ENCODE results near the gene TRIM26. TPM values are rescaled to one million over a fixed set of nuclear protein-coding genes. Genes with fewer than 3 reads are reported as not detected.
A peak's percentile ranks its signal among the peaks of the same experiment; 100 is the strongest.

The TRIM26 gene
- total RNA-seq, 1 donor from 2014 or later = 48.1 TPM

DNA sequence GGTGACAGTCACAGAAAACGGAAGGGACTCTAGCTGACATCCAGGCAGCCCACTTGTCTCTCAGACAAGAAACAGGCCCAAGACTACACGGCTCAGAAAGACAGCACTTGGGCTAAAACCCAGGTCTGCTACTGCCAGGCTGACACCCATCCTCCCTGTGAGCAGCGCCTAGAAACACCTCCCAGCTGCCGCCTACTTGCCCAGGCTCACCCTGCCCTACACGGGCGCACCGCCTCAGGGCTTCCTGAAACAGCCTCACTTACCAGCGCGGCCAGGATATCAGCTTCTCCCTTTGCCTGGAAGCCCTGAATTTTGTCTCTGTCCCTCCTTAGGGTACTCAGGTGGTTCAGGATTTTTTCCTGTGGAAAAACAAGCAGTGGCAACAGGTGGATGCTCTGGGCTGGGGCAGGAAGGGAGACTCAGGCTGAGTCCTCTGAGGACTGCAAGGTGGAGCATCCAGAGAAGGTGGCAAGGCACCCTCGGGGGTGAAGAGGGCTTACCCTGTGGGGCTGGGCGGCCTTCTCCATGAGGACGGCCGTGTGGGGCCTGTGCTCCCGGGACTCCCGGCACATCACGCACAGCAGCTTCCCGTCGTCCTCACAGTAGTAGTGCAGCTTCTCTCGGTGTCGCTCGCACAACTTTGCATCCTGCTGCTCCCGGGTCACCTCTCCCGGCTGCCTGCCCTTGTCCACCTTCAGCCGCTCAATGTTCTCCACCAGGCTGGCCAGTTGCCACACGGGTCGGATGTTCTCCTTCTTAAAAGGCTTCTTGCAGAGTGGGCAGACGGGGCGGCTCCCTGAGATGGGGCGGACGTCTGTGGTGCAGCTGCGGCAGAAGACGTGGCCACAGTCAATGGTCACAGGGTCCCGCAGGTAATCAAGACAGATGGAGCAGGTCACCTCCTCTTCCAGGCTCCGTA is 14.8 kb downstream of the TRIM26 start:
- Histone ChIP-seq H3K27ac (no peak overlapping the region), H3K27me3 (no peaks in the 10 kb centered on the region), H3K4me3 (no peak overlapping the region), H3K36me3 (peaks cover 71% of the 10 kb centered on the region), H3K9me3 (no peaks in the 10 kb centered on the region), H3K4me1 (peaks cover 16% of the 10 kb centered on the region)
- no peak for DNase-seq
- TF ChIP-seq, protein P1, sequence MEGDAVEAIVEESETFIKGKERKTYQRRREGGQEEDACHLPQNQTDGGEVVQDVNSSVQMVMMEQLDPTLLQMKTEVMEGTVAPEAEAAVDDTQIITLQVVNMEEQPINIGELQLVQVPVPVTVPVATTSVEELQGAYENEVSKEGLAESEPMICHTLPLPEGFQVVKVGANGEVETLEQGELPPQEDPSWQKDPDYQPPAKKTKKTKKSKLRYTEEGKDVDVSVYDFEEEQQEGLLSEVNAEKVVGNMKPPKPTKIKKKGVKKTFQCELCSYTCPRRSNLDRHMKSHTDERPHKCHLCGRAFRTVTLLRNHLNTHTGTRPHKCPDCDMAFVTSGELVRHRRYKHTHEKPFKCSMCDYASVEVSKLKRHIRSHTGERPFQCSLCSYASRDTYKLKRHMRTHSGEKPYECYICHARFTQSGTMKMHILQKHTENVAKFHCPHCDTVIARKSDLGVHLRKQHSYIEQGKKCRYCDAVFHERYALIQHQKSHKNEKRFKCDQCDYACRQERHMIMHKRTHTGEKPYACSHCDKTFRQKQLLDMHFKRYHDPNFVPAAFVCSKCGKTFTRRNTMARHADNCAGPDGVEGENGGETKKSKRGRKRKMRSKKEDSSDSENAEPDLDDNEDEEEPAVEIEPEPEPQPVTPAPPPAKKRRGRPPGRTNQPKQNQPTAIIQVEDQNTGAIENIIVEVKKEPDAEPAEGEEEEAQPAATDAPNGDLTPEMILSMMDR (IDR thresholded peaks at IDR 0.05) = no peak
- intact Hi-C loops (cut with DNase I) = no loop called here
- ATAC-seq = no peak

DNA sequence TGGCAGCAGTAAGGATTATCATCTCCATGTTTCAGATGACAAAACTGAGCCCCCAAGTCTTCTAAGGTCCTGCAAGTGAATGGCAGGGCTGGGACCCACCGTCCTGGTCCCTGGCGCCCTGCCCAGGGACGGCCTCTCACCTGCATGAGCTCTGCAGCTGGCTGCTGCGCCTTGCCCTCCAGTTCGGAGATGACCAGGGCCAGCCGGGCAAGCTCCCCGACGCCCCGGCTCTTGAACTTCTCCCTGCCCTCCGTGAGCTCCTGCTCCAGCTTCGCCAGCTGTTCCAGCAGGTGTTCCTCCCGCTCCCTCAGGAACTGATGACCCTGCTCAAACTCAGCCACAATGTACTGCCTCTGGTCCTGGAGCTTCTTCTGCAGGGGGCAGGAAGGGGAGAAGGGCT is 16.8 kb downstream of the TRIM26 start:
- TF ChIP-seq, protein P1 (IDR thresholded peaks at IDR 0.05) = no peak
- ATAC-seq (no peak), DNase-seq (no peak)
- Histone ChIP-seq H3K9me3 (no peaks in the 10 kb centered on the region), H3K36me3 (peaks cover 89% of the 10 kb centered on the region), H3K4me3 (no peak overlapping the region), H3K4me1 (peaks cover 6% of the 10 kb centered on the region), H3K27me3 (no peaks in the 10 kb centered on the region), H3K27ac (no peak overlapping the region)
- intact Hi-C loops (cut with DNase I) = no loop called here

DNA sequence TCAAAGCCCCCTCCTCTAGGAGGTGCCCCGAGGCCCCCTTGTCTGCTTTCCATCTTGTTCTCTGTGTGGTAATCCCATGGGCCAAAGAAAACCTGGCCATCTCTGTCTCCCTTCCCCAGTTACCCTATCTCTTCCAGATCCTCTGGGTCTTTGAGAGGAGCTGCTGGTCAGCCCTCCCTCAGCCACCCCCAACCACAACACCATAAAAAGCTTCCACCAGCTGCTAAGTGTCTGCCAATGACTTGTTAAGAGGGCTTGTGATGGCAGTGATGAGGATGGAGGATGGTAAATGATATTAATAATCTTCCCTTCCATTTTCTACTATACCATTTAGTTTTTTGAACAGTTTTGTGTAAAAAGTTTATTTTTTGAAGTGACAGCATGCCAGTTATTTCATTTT is 17.3 kb downstream of the TRIM26 start:
- Histone ChIP-seq H3K4me1 (peaks cover 1% of the 10 kb centered on the region), H3K9me3 (no peaks in the 10 kb centered on the region), H3K4me3 (no peak overlapping the region), H3K27ac (no peak overlapping the region), H3K27me3 (no peaks in the 10 kb centered on the region), H3K36me3 (peaks cover 93% of the 10 kb centered on the region)
- TF ChIP-seq, protein P1 (IDR thresholded peaks at IDR 0.05) = no peak
- ATAC-seq = no peak
- intact Hi-C loops (cut with DNase I) = no loop called here
- no peak for DNase-seq

DNA sequence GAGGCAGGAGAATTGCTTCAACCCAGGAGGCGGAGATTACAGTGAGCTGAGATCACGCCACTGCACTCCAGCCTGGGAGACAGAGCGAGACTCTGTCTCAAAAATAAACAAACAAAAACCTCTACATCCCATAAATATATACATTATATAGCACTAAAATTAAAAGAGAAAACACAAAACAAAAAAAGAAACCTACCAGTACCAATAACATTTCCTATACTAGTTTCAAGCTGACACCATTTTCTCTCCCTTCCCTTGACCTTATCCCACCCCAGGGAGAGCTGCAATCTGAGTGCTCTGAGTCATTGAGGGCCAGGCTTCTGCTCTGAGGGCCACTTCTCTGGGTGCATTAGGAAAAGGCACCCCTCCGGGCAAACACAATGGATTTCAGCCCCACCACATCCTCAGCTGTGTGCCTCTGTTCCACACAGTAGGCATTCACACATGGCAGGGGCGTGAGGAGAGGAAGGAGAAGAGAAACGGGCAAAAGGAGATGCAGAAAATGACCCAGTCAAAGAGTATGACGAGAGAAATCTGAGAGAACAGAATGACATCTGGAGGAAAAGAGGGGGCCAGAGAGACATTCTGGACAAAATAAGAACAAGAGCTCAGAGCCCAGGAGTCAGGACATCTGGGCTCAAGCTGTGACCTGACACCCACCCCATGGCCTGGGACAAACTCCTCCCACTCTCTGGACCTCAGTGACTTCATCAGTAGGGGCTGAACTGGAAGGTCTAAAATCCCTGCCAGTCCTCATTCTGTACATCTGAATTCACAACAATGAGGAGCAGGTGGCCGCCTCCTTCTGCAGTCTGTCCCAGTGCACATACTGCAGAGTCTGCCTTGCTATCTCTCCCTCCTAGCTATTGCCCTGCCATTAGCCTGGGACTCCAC is 18.2 kb downstream of the TRIM26 start:
- ATAC-seq (no peak), DNase-seq (no peak)
- no peak overlapping the region for H3K4me3 ChIP-seq
- intact Hi-C loops (cut with DNase I) = no loop called here
- no peaks in the 10 kb centered on the region for H3K27me3 ChIP-seq
- TF ChIP-seq, protein P1 (IDR thresholded peaks at IDR 0.05) = no peak
- H3K4me1 ChIP-seq = no peaks in the 10 kb centered on the region
- peaks cover 94% of the 10 kb centered on the region for H3K36me3 ChIP-seq
- H3K9me3 ChIP-seq = no peaks in the 10 kb centered on the region
- H3K27ac ChIP-seq = no peak overlapping the region

DNA sequence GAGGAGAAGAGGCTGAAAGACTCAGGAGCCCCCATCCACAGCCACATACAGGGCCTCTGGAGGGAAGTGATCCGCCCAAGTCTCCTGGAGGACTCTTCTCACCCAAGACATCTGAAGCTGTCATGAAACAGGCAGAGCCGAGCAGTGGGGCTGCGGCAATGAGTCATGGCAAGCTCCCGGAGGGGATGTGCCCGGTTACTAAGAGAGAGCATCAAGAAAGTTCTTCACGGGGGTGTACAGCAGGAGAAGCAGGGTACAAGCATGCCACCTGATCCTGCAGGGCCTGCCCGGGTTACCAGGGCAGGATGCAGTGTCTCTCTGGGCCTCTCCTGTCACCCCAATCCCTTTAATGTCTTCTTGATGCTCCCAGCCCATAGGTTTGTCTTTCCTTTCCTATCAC is 21.1 kb downstream of the TRIM26 start:
- Histone ChIP-seq H3K27me3 (no peaks in the 10 kb centered on the region), H3K4me1 (no peaks in the 10 kb centered on the region), H3K36me3 (peaks cover 91% of the 10 kb centered on the region), H3K9me3 (no peaks in the 10 kb centered on the region), H3K4me3 (no peak overlapping the region), H3K27ac (no peak overlapping the region)
- peak; percentile 20 for ATAC-seq
- intact Hi-C loops (cut with DNase I) = no loop called here
- TF ChIP-seq, protein P1 (IDR thresholded peaks at IDR 0.05) = no peak
- no peak for DNase-seq
